HL-60 (cell line): Measurements from ENCODE around the gene MACF1.

Experiments used
- DNase-seq, 2 experiments: peaks; one replicate each; pipeline ENCODE4 v3.0.0-alpha.2; 2010 to 2020; ENCODE audit warnings: low read depth in 1 of 2, low spot score in 1 of 2
- H3K27ac ChIP-seq: fragments of 250-450 bp; sonication (Bioruptor Pico); replicated peaks from 2 replicates; pipeline ENCODE4 v1.5.1; 2020; ENCODE audit warnings: mild to moderate bottlenecking, moderate library complexity
- H3K27me3 ChIP-seq: fragments of 250-450 bp; sonication (Bioruptor Pico); 2 replicates; pipeline ENCODE4 v1.5.1; 2021; ENCODE audit warnings: mild to moderate bottlenecking, moderate library complexity; ENCODE audit not compliant: insufficient read depth, poor library complexity, severe bottlenecking
- H3K4me3 ChIP-seq: replicated peaks from 2 replicates; pipeline ENCODE4 v1.5.1; 2011; ENCODE audit warnings: mild to moderate bottlenecking, control low read depth, low read length; ENCODE audit not compliant: insufficient read depth
- CTCF ChIP-seq: IDR thresholded peaks from one replicate; pipeline ENCODE4 v1.5.1; 2011; ENCODE audit warnings: low read length, control low read depth, inconsistent platforms; ENCODE audit not compliant: insufficient read depth
- GABPA ChIP-seq: IDR thresholded peaks from 2 replicates; pipeline ENCODE4 v1.6.1; 2012; ENCODE audit warnings: low read depth
- POLR2AphosphoS5 ChIP-seq: IDR thresholded peaks from 2 replicates; pipeline ENCODE4 v1.6.1; 2012; ENCODE audit warnings: low read depth
- SPI1 ChIP-seq: IDR thresholded peaks from 2 replicates; pipeline ENCODE4 v1.6.1; 2012; ENCODE audit warnings: low read depth, mild to moderate bottlenecking, borderline replicate concordance
- TF ChIP-seq, protein P1 (sequence below): IDR thresholded peaks from 2 replicates; pipeline ENCODE4 v1.6.1; 2012; ENCODE audit warnings: low read depth; ENCODE audit not compliant: insufficient replicate concordance

Gene MACF1

GRCh38 chr1:39368045-39368444, 163.6 kb downstream of the MACF1 start:
- H3K27ac ChIP-seq: no peak overlapping the region
- no peaks in the 10 kb centered on the region for H3K27me3 ChIP-seq
- H3K4me3 ChIP-seq: no peak overlapping the region
- DNase-seq: no peak
- TF ChIP-seq, protein P1, sequence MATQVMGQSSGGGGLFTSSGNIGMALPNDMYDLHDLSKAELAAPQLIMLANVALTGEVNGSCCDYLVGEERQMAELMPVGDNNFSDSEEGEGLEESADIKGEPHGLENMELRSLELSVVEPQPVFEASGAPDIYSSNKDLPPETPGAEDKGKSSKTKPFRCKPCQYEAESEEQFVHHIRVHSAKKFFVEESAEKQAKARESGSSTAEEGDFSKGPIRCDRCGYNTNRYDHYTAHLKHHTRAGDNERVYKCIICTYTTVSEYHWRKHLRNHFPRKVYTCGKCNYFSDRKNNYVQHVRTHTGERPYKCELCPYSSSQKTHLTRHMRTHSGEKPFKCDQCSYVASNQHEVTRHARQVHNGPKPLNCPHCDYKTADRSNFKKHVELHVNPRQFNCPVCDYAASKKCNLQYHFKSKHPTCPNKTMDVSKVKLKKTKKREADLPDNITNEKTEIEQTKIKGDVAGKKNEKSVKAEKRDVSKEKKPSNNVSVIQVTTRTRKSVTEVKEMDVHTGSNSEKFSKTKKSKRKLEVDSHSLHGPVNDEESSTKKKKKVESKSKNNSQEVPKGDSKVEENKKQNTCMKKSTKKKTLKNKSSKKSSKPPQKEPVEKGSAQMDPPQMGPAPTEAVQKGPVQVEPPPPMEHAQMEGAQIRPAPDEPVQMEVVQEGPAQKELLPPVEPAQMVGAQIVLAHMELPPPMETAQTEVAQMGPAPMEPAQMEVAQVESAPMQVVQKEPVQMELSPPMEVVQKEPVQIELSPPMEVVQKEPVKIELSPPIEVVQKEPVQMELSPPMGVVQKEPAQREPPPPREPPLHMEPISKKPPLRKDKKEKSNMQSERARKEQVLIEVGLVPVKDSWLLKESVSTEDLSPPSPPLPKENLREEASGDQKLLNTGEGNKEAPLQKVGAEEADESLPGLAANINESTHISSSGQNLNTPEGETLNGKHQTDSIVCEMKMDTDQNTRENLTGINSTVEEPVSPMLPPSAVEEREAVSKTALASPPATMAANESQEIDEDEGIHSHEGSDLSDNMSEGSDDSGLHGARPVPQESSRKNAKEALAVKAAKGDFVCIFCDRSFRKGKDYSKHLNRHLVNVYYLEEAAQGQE: no peak
- no peak for TF ChIP-seq SPI1

- Histone ChIP-seq H3K4me3 (no peak overlapping the region), H3K27ac (no peak overlapping the region), H3K27me3 (no peaks in the 10 kb centered on the region)
- DNase-seq: no peak
- no peak for TF ChIP-seq POLR2AphosphoS5
- TF ChIP-seq, protein P1: no peak
These were observed 165.1 kb downstream of the MACF1 start for GRCh38 chr1:39369565-39369964.

DNA sequence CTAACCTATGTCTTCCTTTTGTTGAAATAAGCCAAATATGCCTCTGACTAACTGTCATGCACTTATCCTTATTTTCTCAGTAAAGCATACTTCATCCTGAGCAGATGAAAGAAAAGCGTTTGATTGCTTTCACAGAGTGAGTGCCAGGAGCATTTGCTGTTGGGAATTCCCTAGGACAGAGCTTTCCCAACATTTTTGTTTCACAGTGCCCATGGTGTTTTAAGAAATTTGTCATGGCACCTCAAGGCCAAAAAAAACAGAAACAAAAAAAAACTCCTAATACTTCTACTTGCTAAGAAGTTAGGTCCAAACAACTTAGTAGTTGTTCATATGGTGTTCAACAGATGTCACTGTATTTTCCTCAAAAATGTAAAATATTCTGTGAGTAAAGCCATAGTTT, 166.1 kb downstream of the MACF1 start:
- H3K27ac ChIP-seq: no peak overlapping the region
- H3K4me3 ChIP-seq: no peak overlapping the region
- no peaks in the 10 kb centered on the region for H3K27me3 ChIP-seq
- no peak for TF ChIP-seq SPI1
- TF ChIP-seq CTCF: no peak
- TF ChIP-seq POLR2AphosphoS5: no peak
- TF ChIP-seq, protein P1: no peak
- TF ChIP-seq GABPA: no peak
- no peak for DNase-seq

DNA sequence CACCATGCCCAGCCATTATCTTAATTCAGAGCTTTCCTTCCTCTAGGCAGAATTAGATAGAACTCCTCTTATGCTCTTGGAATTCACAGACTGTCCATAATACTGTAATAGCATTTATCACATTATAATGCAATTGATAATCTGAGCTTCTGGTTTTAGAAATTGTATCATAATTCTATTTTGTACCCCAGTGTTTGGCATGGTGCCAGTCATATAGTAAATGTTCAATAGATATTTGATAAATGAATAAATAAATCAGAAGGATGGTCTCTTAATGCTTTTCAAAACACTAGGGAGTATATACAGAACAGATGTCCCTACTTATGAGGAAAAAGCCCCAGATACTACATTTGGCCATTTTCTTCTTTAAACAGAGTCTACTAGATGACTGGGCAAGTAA, 167.6 kb downstream of the MACF1 start:
- H3K27me3 ChIP-seq: no peaks in the 10 kb centered on the region
- H3K27ac ChIP-seq: no peak overlapping the region
- no peak overlapping the region for H3K4me3 ChIP-seq
- DNase-seq: no peak
- TF ChIP-seq POLR2AphosphoS5: no peak
- no peak for TF ChIP-seq SPI1
- no peak for TF ChIP-seq CTCF
- TF ChIP-seq, protein P1: no peak
- no peak for TF ChIP-seq GABPA
